ENCODE measurements around the gene TUBA4A. TPM values are rescaled to one million over a fixed set of nuclear protein-coding genes. Genes with fewer than 3 reads are reported as not detected.
A peak's percentile ranks its signal among the peaks of the same experiment; 100 is the strongest.

Gene TUBA4A
- total RNA-seq, 2 donors from 2014 or later, result 17.8 to 20.2 TPM

DNA sequence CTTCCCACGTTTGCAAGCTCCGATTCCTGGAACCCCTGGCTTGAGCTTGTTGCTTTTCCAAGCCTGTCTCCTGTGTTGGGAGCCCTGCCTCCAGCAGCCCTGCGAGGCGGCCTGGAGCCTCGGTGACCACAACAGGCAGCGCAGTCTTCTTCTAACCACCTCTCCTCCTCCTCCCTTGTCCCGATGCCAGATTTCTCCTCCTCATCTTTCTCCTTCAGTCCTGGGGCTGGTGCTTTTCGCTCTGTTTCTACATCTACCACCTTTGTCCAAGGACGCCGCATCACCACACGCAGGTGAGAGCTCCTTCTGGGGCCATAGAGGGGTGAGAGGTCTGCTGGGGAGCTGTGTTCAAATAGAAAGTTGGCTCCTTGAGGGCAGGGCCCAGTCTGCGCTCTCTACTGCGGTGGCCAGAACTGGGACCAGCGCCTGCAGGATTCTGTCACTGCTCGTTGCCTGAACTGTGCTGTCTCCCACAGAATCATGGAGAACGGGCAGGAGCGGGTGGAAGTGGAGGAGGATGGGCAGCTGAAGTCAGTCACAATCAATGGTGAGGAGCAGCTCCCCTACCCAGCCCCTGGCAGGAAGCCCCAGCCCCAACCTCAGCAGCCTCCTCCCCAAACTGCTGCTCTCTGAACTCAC lies 29.3 kb upstream of the TUBA4A start:
- Histone ChIP-seq H3K4me1 (peaks cover 28% of the 10 kb centered on the region), H3K27me3 (no peaks in the 10 kb centered on the region), H3K4me3 (no peak overlapping the region), H3K36me3 (replicated peaks in 1 of 2; ENCODE audit: insufficient read depth in 1 of 2, low read depth in 2 of 2) (peaks cover 0 to 21% of the 10 kb centered on the region in 2 donors), H3K27ac (no peak overlapping the region), H3K9me3 (no peaks in the 10 kb centered on the region)
- WGBS, 2 donors, result 92% methylated on average over 16 to 17 of the region's 17 CpGs
- TF ChIP-seq CTCF (IDR thresholded peaks at IDR 0.05) (no peak), POLR2A (IDR thresholded peaks at IDR 0.05) (no peak)
- intact Hi-C loops (cut with DNase I), result no loop called here
- no peak for ATAC-seq
- no peak for DNase-seq

- peaks cover 0 to 21% of the 10 kb centered on the region in 2 donors for H3K36me3 ChIP-seq (replicated peaks in 1 of 2; ENCODE audit: insufficient read depth in 1 of 2, low read depth in 2 of 2)
- intact Hi-C loops (cut with DNase I), result no loop called here
- H3K9me3 ChIP-seq, result no peaks in the 10 kb centered on the region
- TF ChIP-seq CTCF (IDR thresholded peaks at IDR 0.05), result no peak
- TF ChIP-seq POLR2A (IDR thresholded peaks at IDR 0.05), result no peak
- H3K27me3 ChIP-seq, result no peaks in the 10 kb centered on the region
- H3K27ac ChIP-seq, result no peak overlapping the region
- 83 to 86% methylated on average over 5 of the region's 5 CpGs for WGBS, 2 donors
- H3K4me3 ChIP-seq, result no peak overlapping the region
- H3K4me1 ChIP-seq, result peaks cover 35% of the 10 kb centered on the region
- ATAC-seq, result no peak
- DNase-seq, result no peak
These were observed 28.7 kb upstream of the TUBA4A start for GRCh38 chr2:219282375-219282774.

- H3K36me3 ChIP-seq (replicated peaks in 1 of 2; ENCODE audit: insufficient read depth in 1 of 2, low read depth in 2 of 2), result peaks cover 0 to 21% of the 10 kb centered on the region in 2 donors
- no peaks in the 10 kb centered on the region for H3K9me3 ChIP-seq
- no peak overlapping the region for H3K4me3 ChIP-seq
- WGBS, 2 donors, result 87 to 95% methylated on average over 6 to 8 of the region's 8 CpGs
- no peak overlapping the region for H3K27ac ChIP-seq
- intact Hi-C loops (cut with DNase I), result no loop called here
- DNase-seq (no peak), ATAC-seq (no peak)
- TF ChIP-seq CTCF (IDR thresholded peaks at IDR 0.05) (no peak), POLR2A (IDR thresholded peaks at IDR 0.05) (no peak)
- H3K27me3 ChIP-seq, result no peaks in the 10 kb centered on the region
- H3K4me1 ChIP-seq, result peaks cover 36% of the 10 kb centered on the region
These were observed 27.9 kb upstream of the TUBA4A start for GRCh38 chr2:219281588-219281987.

DNA sequence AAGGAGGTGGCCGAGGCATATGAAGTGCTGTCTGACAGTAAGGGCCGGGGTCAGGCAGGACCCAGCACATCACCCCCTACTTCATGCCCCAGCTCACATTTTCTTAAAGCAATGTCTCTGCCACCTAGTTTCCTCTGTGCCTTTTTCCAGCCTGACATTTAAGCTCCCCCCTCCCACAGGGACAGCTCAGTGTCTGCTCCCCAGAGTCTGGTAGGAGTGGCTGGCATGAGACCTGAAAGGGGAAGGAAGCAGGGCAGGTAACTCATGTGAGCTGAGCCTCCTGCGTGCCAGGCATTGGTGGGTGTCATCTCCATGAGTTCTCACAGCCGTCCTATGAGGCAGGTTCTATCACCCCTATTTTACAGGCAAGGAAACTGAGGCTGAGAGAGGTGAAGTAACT lies 26.9 kb upstream of the TUBA4A start:
- DNase-seq, result no peak
- TF ChIP-seq CTCF (IDR thresholded peaks at IDR 0.05) (no peak), POLR2A (IDR thresholded peaks at IDR 0.05) (no peak)
- peaks cover 0 to 21% of the 10 kb centered on the region in 2 donors for H3K36me3 ChIP-seq (replicated peaks in 1 of 2; ENCODE audit: insufficient read depth in 1 of 2, low read depth in 2 of 2)
- no peak overlapping the region for H3K4me3 ChIP-seq
- peaks cover 36% of the 10 kb centered on the region for H3K4me1 ChIP-seq
- H3K27ac ChIP-seq, result peak overlapping the region in 3 of 4 donors; percentile 12 to 98 (median 95)
- intact Hi-C loops (cut with DNase I), result no loop called here
- H3K9me3 ChIP-seq, result no peaks in the 10 kb centered on the region
- no peak for ATAC-seq
- H3K27me3 ChIP-seq, result no peaks in the 10 kb centered on the region
- 90 to 93% methylated on average over 4 of the region's 4 CpGs for WGBS, 2 donors
